OCI-LY1 (cell line): ENCODE data around the gene LRRC2.

Experiments used
- CTCF ChIP-seq: fragments of 200-600 bp; sonication (generic), shearing (Covaris generic); IDR thresholded peaks from 2 replicates; pipeline ENCODE4 v1.5.1; 2017; ENCODE audit warnings: mild to moderate bottlenecking, antibody characterized with exemption, low read length, moderate library complexity, mixed read lengths
- EZH2 ChIP-seq: fragments of 200-600 bp; sonication (generic), shearing (Covaris generic); IDR thresholded peaks from 2 replicates; pipeline ENCODE4 v1.8.0; 2017; ENCODE audit warnings: borderline replicate concordance, mixed run types, mild to moderate bottlenecking, antibody characterized with exemption, low read length, moderate library complexity, mixed read lengths

GRCh38 chr3:46484911-46485778, 81.0 kb downstream of the LRRC2 start:
- TF ChIP-seq CTCF (no peak), EZH2 (no peak)
